Heart right ventricle (tissue), 16 donors: ENCODE results near the gene BZW1. TPM values are rescaled to one million over a fixed set of nuclear protein-coding genes. Genes with fewer than 3 reads are reported as not detected.
"Not testable (repeated sequence)": the region's sequence is repeated elsewhere in the genome, so short reads cannot be mapped to it uniquely, and the experiment has no call there.

ENCODE experiments used
- ATAC-seq, 8 donors: fragments of 200-7000 bp; cut with Tn5 transposase; one replicate each; pipeline ENCODE4 v1.9.1; 2020; ENCODE audit warnings: mild to moderate bottlenecking in 8 of 8, moderate library complexity in 8 of 8, moderate number of reproducible peaks in 1 of 8
- DNase-seq, 2 donors: peaks; one replicate each; pipeline ENCODE4 v3.0.0-alpha.2; 2020
- H3K27ac ChIP-seq, 10 donors: fragments of 200-600 bp; sonication (generic) in 2 of 10; one replicate each; pipeline versions ENCODE4 v1.5.0 to v1.8.0; 2020 to 2022; ENCODE audit warnings: mild to moderate bottlenecking in 3 of 10
- H3K27me3 ChIP-seq, 7 donors: fragments of 200-600 bp; one replicate each; pipeline ENCODE4 v1.8.0; 2021 to 2022; ENCODE audit warnings: mild to moderate bottlenecking in 2 of 7
- H3K36me3 ChIP-seq, 9 donors: fragments of 200-600 bp; sonication (generic) in 1 of 9; one replicate each; pipeline versions ENCODE4 v1.5.0 to v1.8.0; 2020 to 2022; ENCODE audit warnings: mild to moderate bottlenecking in 2 of 9
- H3K4me1 ChIP-seq, 9 donors: fragments of 200-600 bp; sonication (generic) in 1 of 9; one replicate each; pipeline versions ENCODE4 v1.5.0 to v1.8.0; 2020 to 2022; ENCODE audit warnings: mild to moderate bottlenecking in 4 of 9
- H3K4me3 ChIP-seq, 10 donors: fragments of 200-600 bp; sonication (generic) in 2 of 10; one replicate each; pipeline versions ENCODE4 v1.5.0 to v1.8.0; 2020 to 2022; ENCODE audit warnings: mild to moderate bottlenecking in 7 of 10, moderate library complexity in 2 of 10
- H3K9me3 ChIP-seq, 11 donors: fragments of 200-600 bp in 10 of 11; sonication (generic) in 2 of 11; one replicate each; pipeline versions ENCODE4 v1.5.0 to v1.8.0; 2013 to 2022; ENCODE audit warnings: mild to moderate bottlenecking in 2 of 11, control low read depth in 1 of 11, moderate library complexity in 1 of 11
- whole genome bisulfite sequencing, 2 donors: extraction: QIAGEN DNeasy Blood & Tissue Kit; methylation state at CpG; one replicate each; pipeline ENCODE4 v1.1.7; 2013; ENCODE audit warnings: inconsistent platforms in 1 of 2; 5-methylcytosine and 5-hydroxymethylcytosine counted together
- intact Hi-C, 10 donors: fragments of 100-400 bp; cut with DNase I; formaldehyde crosslinking; loops; one replicate each; pipeline versions ENCODE4 v1.11.1 to v1.14.2; 2022
- polyA plus RNA-seq, 2 donors: library from polyadenylated mRNA; stranded (reverse); fragments of 200-250 nt; gene quantifications; one replicate each; pipeline ENCODE4 v1.2.3, GENCODE V29; 2013
- total RNA-seq, 10 donors: library from RNA; stranded (reverse); fragmentation: NEBNext Ultra II Directional in 3 of 10; extraction: Animal tissue kit (Norgen Biotek cat#: 25700) in 3 of 10; gene quantifications; one replicate each; pipeline versions ENCODE4 v1.2.1 to v1.2.4, GENCODE V29; 2021 to 2023
- TF ChIP-seq, protein P1 (sequence below), 9 donors: fragments of 200-600 bp; sonication (generic) in 2 of 9; IDR thresholded peaks; one replicate each; pipeline versions ENCODE4 v1.5.0 to v1.8.0; 2021 to 2022; ENCODE audit warnings: antibody characterized with exemption in 9 of 9, mild to moderate bottlenecking in 5 of 9, moderate library complexity in 1 of 9
- donor health status: Arrhythmogenic right ventricular cardiomyopathy.
- donor health status: ischemic (EF 13 %, LVEDD 7.1; RV severe dilation, severe dysfunction).
- donor health status: healthy with polysubstance abuse.
- donor health status: DM: no; HTN: yes; CAD: no.
- donor health status: DM: no; HTN: no; CAD: no.
- donor health status: ischemic (EF 25% LVEDD 6.9; RV normal size, moderate dysfunction).
- donor health status: ischemic (EF 25% LVEDD 5.7; RV mildly dilated, moderate dysfunction).
- donor health status: healthy.
- donor health status: DM: yes; HTN: yes; CAD: no.
- donor health status: Ischemic cardiomyopathy.
- donor health status: ischemic (EF 35%, LVEDD 5.7; RV mildly dilated, moderate dysfunction).
- donor health status: nonischemic (EF 11% LVEDD 7.7; RV severe dilation, severe dysfunction).
- donor health status: DM: yes; HTN: yes; CAD: no.
- donor health status: PGD.
- donor health status: ischemic (EF 29% LVEDD 5.4; RV normal size, mild dysfunction).
- donor health status: nonischemic (EF 23%, LVEDD 6.1; RV moderate dilation, normal function).

The BZW1 gene
- total and polyA plus RNA-seq, 12 donors: 15.4 to 133 (median 77.0) TPM

DNA sequence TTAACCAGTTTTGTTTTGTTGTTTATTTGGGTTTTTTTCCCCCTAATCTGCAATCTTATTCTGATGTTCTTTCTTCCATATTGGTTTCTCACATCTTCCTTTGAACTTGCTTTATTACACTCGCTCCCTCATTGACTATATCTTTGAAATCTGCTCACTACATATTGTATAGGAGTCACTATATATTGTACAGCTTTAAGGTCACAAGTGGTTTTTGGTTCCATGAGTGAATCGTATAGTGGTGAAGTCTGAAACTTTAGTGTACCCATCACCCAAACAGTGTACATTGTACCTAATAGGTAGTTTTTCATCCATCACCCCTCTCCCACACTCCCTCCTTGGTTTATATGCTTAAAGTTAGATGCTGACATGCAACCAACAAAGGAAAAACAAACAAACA, 11.3 kb upstream of the BZW1 start:
- H3K36me3 ChIP-seq: no peaks in the 10 kb centered on the region
- DNase-seq (no peak), ATAC-seq (no peak)
- peaks cover 0 to 16% (median 0%) of the 10 kb centered on the region in 9 donors for H3K4me1 ChIP-seq
- H3K9me3 ChIP-seq: no peaks in the 10 kb centered on the region
- no peaks in the 10 kb centered on the region for H3K27me3 ChIP-seq
- WGBS, 2 donors: 89 to 90% methylated on average over 2 of the region's 2 CpGs
- no peak overlapping the region for H3K4me3 ChIP-seq
- intact Hi-C loops: no loop called here
- no peak overlapping the region for H3K27ac ChIP-seq
- TF ChIP-seq, protein P1, sequence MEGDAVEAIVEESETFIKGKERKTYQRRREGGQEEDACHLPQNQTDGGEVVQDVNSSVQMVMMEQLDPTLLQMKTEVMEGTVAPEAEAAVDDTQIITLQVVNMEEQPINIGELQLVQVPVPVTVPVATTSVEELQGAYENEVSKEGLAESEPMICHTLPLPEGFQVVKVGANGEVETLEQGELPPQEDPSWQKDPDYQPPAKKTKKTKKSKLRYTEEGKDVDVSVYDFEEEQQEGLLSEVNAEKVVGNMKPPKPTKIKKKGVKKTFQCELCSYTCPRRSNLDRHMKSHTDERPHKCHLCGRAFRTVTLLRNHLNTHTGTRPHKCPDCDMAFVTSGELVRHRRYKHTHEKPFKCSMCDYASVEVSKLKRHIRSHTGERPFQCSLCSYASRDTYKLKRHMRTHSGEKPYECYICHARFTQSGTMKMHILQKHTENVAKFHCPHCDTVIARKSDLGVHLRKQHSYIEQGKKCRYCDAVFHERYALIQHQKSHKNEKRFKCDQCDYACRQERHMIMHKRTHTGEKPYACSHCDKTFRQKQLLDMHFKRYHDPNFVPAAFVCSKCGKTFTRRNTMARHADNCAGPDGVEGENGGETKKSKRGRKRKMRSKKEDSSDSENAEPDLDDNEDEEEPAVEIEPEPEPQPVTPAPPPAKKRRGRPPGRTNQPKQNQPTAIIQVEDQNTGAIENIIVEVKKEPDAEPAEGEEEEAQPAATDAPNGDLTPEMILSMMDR (IDR thresholded peaks at IDR 0.05): no peak

DNA sequence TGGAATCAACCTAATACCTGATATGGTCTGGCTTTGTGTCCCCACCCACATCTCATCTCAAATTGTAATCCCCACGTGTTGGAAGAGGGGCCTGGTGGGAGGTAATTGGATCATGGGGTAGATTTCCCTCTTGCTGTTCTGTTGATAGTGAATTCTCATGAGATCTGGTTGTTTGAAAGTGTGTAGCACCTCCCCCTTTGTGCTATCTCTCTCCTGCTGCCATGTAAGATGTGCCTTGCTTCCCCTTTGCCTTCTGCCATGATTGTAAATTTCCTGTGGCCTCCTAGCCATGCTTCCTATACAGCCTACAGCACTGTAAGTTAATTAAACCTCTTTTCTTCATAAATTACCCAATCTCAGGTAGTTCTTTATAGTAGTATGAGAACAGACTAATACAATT, 10.3 kb upstream of the BZW1 start:
- intact Hi-C loops, H3K36me3 ChIP-seq, ATAC-seq, H3K9me3 ChIP-seq, H3K27ac ChIP-seq, H3K4me3 ChIP-seq, DNase-seq, H3K27me3 ChIP-seq: not testable (repeated sequence)
- peaks cover 0 to 15% (median 0%) of the 10 kb centered on the region in 9 donors for H3K4me1 ChIP-seq
- WGBS, 2 donors: no CpG with 5 or more reads among the region's 1 CpG

- Histone ChIP-seq H3K27me3 (no peaks in the 10 kb centered on the region), H3K4me1 (peaks cover 3 to 37% (median 33%) of the 10 kb centered on the region in 9 donors), H3K27ac (peak overlapping the region in 9 of 10 donors; percentile 94 to 99 (median 98)), H3K36me3 (peaks cover 0 to 17% (median 12%) of the 10 kb centered on the region in 9 donors), H3K4me3 (no peak overlapping the region), H3K9me3 (no peaks in the 10 kb centered on the region)
- ATAC-seq (no peak), DNase-seq (no peak)
- intact Hi-C loops: loop anchor here (2.0 to 5.0 kb wide), 6 partner anchors 48 to 487 kb away; partner anchors contain the start of gene CLK1 (in 6 of the 10)
- TF ChIP-seq, protein P1 (IDR thresholded peaks at IDR 0.05): no peak
- WGBS, 2 donors: 85 to 86% methylated on average over 7 of the region's 7 CpGs
These were observed 2.0 kb upstream of the BZW1 start for GRCh38 chr2:200809506-200810251.

DNA sequence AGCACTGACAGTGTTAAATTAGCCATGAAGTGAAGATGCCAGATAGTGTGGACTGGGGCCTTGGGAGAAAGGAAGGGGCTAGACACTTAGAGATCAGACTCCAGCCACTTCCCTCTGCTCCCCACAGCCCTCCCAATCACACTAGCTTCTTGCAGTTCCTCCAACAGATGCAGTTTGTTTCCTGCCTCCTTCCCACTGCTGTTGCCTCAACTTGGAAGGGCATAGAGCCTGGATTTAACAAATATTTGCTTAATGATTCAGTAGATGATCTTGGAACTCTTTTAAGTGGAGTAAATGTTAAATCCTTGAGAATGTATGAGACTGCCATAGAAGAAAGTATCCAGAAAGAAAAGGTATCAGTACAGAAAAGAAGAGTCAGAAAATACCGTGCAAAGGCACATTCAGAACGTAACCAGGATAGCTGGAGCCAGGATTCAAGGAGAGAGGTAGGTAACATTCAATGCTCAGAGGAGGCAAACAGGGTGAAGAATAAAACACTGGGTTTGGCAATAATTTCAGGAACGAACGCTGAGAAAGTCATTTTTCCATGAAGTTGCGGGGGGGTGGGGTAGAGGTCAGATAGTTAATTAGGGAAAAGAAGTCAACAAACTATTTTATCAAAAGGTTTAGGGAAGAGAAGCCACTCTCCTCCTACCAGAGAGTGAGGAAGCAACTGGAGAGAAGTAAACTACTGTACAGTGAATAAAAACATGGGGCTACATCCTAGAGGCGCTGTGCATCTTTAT, 1.3 kb upstream of the BZW1 start:
- Histone ChIP-seq H3K4me1 (peaks cover 3 to 45% (median 41%) of the 10 kb centered on the region in 9 donors), H3K9me3 (no peaks in the 10 kb centered on the region), H3K27me3 (no peaks in the 10 kb centered on the region), H3K4me3 (peak overlapping the region; percentile 76 to 96 (median 92)), H3K27ac (peak overlapping the region; percentile 89 to 99 (median 98)), H3K36me3 (peaks cover 0 to 24% (median 19%) of the 10 kb centered on the region in 9 donors)
- TF ChIP-seq, protein P1 (IDR thresholded peaks at IDR 0.05): no peak
- WGBS, 2 donors: 38 to 40% methylated on average over 6 of the region's 6 CpGs
- intact Hi-C loops: loop anchor here in 9 of 10 donors (2.0 to 5.0 kb wide), 6 partner anchors 47 to 488 kb away; partner anchors contain the start of gene CLK1 (in 6 of the 9)
- peak in 1 of 2 donors; percentile 23 for DNase-seq
- ATAC-seq: no peak
